HG03064 (cell line): ENCODE results near the gene ASB18.

Experiments
- ATAC-seq: cut with Tn5 transposase; IDR thresholded peaks from one replicate; pipeline ENCODE4 v1.9.1; 2021; ENCODE audit warnings: low read depth; ENCODE audit not compliant: unreplicated experiment

Gene ASB18

DNA sequence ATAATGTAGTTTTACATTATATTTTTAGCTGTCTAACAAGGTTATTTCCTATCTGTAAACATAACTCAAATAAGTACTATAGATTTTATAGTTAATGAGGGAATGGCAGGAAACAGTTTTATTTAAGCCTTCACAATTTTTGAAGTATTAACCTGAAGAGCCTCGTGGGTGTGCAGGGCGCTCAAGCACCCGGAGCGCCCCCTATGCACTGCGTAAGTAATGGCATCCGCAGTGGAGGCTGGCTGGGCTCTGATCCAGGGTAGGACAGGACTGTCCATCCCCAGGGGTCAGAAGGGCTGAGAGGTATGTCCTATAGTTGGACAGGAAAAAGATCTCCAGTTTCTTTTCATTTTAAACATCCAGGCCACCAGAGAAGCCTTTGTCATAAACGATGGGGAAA, 87.8 kb downstream of the ASB18 start:
- no peak for ATAC-seq

DNA sequence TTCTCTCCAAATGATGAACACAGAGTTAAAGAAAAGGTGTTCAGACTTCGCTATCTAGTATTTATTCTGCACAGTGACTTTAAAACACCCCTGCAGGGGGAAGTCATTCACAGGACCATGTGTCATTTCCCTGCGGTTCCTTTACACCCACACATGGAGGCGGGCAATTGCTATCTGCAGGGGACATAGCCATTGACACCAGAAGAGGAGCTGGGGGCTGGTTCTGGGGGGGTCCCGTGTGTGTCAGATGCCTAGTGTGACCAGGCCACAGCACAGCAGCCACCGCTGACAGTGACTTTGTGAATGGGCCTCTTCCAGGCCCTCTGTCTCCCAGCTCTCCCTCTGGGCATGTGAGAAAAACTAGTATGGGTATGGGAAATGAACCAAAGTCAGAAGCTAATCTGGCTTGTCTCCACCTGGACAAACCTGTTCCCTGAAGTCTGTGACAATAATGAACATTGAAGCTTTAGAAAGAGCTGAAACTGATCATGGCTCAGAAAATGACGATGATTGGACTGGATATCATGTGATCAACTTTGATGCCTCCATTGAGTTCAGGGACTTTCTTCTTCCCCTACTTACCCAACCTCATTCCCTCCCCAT, 88.6 kb downstream of the ASB18 start:
- no peak for ATAC-seq

DNA sequence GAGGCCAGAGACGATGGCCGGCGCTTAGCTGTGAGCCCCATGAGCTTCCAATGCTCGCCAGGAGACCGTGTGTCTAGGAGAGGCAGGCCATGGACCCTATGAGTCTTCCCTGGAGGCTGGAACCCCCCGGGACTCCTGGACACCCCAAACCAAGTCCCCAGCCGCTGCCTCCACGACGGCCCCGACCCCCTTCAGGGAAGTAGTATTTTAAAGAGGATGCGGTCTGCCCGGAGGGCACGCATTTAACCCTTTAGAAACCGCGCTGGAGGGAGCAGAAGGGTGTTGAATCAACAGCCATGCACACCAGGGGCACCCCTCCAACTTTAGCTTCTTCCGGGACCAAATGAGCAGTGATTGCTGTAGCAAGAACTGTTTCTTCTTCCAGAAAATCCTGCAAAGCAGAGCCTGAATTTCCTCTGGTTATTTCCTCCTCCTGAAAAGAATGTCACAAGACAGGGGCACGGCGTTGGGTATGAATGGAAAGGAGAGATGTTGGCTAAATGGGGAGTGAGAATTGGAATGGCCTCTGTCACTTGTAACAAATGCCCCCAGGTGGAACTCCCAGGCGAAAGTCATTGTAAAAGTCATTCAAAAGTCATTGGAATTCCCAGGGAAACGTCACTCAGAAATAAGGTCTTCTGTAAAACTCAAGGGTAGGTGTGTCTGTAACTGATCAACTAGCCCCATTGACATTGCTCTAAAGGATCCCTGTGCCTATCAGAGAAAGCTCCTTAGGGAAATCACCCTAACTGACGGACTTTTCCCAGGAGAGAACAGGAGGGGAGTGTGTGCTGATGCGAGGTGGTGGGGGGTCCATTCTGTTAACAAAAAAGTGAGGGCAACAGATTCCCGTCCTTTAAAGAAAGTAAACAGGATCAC, 90.2 kb downstream of the ASB18 start:
- ATAC-seq: no peak

DNA sequence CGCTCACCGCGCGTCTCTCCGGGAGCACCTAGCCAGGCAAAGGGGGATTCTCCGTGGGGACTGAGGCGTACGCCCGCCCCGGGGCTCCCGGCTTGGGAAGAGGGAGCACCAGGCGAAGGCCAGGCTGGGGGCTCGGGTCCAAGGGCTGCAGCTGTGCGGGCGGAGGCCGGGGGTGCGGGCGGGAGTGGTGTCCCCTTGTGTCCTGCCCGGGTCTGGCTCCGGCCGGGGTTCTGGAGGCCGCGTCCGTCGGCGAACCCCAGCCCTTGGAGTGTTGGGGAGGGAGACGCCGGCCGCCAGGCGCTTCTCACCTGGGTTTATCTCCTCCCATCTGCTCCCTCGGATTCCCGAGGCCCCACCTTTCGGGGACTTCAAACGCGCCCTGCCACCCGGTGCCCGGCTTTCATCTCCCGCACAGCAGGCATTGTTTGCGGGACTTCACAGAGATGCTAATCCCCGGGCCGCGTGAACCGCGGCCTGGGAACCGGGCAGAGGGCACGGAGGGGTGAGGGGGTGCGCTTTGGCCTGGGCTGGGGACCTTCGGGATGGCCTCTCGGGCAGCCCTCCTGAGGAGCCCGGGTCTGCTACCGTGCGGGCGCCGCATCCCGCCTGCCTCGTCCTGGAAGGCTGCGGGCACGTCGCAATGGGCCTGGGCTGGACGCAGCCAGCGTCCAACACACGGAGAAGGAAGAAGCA, 91.0 kb downstream of the ASB18 start:
- no peak for ATAC-seq

DNA sequence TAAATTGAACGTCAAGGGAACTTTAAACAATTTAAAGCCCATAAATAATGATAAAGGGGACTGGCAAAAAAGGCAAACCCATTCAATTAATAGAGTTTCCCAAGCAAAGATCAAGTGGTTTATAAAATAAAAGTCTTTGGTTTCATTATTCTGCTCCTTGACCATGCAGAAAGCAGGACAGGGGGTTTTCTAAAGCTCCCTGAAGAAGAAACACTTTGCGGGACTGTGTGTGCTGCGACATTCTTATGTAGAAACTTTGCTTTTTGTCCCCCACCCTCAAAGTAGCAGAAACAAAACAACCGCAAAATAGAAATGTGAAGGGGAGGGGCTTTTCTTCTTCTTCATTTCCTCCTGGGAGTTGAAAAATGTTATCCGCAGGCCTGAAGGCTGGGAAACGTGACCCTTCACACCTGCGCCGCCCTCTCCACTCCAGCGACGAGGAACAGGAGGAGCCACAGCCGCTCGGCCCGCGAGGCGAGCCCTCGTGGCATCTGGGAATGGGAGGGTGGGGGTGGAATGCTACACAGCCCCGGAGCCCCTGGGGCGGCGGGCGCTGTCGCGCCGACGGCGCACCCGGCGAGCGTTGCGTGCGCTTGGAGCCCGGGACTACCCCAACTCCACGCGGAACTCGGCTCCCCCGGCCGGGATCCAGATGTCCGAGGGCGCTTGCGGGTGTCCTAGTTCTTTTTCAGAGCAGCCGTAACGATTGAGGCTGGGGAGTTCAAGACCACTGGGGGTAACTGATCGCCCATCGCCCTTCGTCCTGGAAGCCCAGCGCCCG, 91.8 kb downstream of the ASB18 start:
- no peak for ATAC-seq

DNA sequence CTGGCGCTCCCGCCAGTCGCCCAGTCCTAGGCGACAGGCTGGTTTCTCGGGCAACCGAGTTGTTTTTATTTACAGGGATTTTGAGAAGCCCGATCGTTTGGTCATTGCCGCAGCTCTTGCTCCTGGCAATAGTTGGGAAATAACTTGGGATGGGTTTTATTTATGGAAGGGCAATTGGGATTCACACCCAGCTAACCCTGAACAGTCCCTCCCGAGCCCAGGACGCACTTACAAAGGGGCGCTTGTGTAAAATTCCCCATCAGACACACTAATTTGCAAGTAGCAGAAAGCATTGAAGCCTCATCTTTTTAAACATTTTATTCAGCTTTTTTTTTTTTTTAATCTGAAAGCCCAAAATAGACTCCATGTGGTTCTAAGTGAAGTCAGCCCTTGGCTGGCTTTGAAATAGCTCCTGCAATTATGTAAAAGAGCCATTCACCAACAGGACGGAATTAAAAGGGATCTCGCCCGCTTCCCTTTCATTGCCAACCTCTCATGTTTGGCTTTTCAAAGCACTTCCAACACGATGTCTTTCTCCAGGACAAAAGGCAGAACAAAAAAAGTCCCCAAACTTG, 92.4 kb downstream of the ASB18 start:
- no peak for ATAC-seq

DNA sequence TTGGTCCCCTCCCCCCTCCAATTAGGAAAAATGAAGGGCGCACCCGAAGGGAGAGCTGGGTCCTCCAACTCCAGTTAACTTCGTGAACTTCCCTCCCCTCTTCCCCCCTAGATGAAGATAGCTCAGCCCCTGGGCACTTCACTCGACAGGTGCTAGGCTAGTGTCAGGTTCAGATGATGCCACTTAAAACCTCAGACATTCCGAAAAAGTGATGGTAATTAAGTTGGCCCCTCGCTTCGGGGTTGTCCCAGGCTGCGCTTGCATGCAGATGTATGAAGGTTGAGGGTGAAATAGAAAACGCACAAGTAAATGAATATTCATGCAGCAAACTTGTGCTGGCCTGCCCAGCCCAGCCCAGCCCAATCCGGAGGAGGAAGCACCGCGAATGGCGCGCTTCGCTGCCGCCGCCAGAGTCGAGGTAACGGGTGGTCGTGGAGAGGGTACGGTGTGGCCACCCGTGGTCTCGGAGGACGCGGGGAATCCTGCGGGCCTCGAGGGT, 93.0 kb downstream of the ASB18 start:
- ATAC-seq: no peak

DNA sequence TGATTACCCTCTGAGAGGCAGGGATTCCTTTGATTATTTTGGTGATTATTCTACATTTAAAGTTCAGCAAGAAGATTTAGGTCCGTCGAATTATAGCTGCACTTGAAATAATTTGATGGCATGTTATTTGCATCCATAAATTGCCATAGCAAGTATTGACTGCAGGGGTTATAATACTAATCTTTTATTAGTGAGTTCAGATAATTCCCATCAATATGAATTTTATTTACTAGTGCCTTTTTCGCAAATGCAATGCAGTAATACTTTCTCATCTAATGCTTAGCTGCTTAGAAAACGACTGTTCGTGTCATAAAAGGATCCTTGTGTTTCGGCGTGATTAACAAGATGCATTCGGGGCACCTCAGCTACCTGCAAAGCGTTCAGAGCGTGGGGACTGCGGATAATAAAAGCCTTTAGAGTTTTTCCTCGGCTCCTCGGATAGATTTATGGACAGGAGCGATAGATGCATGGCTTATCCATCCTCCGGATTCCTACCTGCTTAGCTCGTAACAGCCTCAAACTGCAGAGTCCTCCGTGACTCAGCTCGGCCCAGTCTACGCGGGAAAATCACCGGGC, 93.5 kb downstream of the ASB18 start:
- no peak for ATAC-seq

DNA sequence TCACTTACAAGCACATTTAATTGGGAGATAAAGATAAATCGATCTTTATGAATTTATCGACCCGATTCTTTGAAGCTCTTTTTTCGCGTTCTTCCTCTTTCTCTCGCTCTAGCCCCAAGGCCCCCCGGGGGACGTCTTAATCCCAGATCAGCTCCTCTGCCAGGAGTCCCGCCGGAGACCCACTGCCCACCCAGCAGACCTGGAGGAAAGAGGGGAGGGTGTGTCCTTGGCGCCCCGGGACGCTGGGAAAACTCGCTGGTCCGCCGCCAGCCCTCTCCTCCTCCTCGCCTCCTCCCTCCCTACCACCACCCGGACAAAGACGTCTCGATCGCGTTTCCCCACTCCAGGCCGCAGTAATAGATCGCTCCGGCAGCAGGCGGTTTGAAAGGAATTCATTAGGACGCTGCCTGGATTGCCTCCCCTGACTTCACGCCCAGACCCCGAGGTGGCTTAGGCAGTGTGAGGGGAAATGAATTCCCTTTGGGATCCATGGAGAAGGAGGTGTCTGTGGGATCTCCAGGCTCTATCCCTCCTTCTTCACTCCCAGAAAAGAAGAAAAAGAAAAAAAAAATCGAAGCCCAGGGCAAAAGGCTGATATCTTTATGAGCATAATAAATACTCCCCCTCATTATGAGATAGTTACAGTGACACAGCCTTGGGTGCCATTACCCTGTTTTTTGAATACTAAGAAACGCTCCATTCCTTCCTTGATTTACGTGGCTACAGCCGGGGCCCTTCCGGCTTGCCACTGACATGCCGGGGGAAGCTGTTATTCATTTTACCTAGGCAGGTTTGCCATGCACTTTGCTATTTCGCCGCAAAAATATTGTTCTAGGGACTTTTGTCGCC, 94.2 kb downstream of the ASB18 start:
- no peak for ATAC-seq

DNA sequence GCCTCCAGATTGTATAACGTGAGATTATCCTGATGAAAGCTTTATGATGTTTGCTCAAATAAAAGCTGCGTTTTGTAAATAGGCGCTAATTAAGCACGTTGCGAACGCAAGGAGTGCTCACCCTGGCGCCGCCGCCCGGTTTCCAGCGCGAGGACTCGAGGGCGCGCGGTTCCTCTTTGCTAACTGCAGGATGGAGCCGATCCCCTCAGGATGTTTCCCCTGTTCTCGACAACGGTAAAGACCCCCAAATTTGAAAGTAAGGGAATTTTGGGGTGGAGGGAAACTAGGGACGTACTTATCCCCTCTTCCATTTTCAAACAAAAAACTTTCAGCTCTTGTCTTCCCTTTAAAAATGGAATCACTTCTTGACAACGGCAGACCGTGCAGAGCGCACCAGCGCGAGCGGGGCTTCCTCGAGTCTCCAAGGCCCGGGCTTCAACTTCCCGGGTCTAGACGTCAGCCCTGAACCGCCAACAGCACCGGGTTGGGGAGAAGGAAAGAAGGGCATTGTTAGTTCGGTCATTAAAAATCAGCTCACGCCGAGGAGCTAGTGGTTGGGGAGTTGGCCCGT, 95.0 kb downstream of the ASB18 start:
- ATAC-seq: no peak

DNA sequence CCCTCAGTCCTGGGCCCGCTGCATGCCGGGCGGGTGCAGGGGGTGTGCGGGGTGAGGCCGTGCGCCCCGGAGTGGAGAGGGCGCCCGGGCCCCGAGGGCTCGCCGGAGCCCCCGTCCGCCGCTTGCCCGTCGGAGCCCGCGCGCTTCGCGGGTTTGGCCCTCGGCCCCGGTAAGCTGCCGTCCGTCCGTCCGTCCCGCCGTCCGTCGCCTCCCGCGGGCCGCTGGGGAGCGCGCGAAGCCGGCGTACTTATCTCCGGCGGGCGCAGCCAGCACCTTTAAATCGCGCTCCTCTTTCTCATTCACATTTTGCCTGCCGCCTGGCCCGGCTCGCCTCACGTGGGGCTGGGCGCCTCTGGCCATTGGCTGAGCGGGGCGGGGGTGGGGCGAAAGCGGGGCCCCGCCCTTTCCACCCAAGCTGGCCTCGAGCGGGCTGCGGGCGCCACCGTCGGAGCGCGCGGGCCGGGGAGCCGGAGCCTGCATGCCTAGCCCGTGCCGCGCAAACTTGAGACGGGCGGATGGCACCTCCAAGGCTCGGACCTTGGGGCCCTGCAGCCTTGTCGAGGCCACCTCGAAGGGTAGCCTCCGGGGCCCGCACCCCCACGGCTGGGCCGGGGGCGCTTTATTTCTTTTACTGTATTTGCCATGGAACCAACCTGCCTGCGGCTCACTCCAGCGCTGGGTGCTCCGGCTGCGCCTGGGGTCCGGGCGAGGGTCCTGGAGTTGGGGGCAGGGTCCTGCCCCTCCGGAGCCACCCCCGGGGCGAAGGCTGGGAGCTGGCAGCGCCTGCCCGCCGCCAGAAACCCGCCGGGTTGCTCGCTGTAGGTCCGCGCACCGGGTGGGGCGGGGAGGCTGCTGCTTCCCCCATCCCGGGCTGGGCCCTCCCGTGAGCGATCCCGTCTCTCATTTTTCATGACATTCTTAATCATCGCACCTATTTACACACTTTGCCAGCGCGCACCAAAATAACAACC, 95.8 kb downstream of the ASB18 start, which contains the start of gene GBX2:
Gene GBX2, minus strand, starts transcription at position 277 of the 971 bp plus-strand sequence. CDS start 415 bp downstream, outside the sequence.
- no peak for ATAC-seq

DNA sequence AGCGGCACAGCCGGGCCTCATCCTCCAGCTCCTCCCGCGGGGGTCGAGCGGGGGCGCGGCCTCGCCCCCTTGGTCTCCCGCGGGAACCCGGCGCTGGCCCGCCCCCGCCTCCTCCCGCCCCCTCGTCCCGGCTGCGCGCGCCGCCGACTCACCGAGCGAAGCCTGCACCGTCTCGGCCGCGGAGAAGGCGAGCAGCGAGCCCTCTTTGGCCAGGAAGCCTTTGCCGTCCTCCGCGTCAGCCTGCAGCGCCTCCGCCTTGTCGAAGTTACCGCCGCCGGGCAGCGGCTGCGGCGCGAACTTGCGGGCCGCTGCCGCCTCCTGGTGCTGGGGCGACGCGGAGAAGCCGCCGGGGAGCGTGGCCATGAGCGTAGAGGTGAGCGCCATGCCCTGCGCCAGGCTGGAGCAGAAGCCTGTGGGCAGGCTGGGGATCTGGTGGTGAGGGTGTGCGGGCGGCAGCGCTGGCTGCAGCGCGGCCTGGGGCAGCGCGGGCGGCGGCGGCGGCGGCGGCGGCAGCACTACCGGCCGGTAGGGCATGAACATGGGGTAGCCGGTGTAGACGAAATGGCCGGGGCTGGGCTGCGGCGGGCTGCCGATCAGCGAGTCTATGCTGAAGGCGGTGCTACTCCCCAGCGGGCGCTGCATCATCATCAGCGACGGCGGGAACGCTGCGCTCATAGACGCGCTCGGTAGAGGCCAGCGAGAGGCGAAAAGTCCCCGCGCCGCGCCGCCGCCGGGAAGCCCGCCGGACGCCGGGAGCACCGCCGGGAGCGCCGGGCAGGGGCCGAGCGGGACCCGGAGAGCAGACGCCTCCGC, 96.7 kb downstream of the ASB18 start:
- ATAC-seq: no peak

DNA sequence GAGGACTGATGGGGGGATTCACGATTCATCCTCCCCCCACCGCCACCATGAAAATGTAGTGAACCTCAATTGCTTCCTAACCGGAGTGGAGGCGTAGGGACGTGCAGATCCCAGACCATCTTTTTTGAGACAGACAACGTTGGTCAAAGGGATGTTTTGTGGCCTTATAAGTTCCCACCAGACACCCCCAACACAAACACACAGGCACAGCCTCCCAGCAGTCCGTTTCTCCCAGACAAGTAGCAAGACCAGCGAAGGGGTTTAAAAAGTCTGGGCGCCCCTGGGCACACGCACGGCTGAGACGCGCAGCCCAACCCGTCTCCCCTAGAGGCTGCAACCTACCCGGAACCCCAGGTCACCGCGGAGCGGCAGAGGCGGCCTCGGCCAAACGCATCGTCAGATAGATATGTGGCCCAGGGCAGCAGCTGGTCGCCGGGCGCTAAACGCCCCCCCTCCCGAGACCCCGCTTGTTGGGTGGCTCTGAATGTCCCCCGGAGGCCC, 97.4 kb downstream of the ASB18 start:
- no peak for ATAC-seq

DNA sequence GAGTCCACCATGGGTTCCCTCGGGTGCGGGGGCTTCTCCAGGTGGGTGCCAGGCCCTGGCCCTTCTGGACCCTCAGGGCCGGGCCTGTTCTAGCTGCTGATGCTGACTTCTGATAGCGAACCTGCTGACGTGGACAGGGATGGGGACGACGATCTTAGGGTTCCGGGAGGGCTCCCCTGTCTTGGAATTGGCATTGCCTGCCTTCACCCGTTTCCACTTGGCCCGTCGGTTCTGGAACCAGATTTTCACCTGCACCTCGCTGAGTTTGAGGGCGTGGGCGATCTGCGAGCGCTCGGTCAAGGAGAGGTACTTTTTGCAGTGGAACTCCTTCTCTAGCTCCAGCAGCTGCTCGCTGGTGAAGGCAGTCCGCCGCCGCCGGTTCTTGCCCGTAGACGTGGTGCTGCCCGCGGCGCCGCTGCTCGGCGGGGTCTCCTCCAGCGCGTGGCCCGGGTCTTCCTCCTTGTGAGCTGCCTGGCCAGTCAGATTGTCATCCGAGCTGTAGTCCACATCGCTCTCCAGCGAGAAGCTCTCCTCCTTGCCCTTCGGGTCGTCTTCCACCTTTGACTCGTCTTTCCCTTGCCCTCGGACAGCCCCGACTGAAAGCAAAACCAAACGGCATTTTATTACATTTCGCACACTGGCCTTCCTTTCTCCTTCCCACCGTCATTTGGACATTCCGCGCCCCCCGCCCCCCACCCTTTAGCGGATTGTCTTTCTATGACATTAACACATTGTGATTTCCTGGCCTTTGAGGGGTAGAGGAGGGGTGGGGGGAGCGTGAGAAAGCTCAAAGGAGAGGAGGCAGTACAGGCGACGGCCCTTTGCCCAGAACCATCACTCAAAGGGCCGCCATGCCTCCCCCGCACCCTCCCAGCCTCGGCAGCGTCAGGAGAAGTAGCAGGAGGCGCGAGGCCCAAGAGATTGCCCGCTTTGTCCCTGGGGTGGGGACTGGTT, 98.1 kb downstream of the ASB18 start:
- no peak for ATAC-seq
